HG02798 (cell line): ENCODE results near the gene QSER1.
"Not testable (repeated sequence)": the region's sequence is repeated elsewhere in the genome, so short reads cannot be mapped to it uniquely, and the experiment has no call there.

Experiments used
- ATAC-seq: cut with Tn5 transposase; IDR thresholded peaks from one replicate; pipeline ENCODE4 v1.9.1; 2021; ENCODE audit warnings: mild to moderate bottlenecking; ENCODE audit not compliant: unreplicated experiment, poor library complexity

QSER1 gene

GRCh38 chr11:32892355-32893092 is at the start of gene QSER1:
TSS of gene QSER1 (plus strand) at chr11:32892811. CDS start at chr11:32893126, 315 bp downstream.
- ATAC-seq, result peak; percentile 79

DNA sequence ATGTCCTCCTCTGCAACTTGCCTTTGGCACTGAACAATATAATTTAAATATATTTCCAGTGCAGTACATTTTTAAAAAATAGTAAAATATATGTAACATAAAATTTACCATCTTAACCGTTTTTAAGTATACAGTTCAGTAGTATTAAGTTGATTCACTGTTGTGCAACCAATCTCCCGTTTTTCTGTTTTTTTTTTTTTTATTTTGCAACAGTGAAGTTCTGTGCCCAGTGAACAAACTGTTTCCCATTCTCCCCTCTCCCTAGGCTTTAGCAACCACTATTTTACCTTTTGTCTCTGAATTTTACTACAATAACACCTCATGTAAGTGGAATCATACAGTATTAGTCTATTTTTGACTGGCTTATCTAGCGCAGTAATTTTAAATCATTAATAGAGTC is 49.1 kb upstream of the QSER1 start:
- ATAC-seq, result no peak

- ATAC-seq, result no peak
Measured at GRCh38 chr11:32847511-32847910, 45.1 kb upstream of the QSER1 start.

DNA sequence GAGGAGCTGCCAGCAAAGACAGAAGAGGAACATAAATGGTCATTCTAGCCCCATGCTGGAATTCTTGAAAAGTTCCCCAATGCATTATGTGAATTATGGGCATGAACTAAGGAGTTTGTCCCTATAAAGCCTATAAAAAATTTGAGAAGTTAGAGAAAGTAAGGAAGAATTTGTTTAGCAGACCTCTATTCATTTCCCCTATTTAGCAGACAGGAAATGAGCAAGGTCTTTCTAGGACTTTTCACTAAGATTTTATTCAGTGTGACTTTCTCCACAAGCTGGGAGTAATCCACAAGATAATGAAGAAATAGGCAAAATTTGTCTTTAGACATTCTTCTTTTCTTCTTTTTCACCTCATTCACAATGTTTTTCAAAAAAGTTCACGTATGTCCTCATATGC is 42.9 kb upstream of the QSER1 start:
- no peak for ATAC-seq

- no peak for ATAC-seq
Measured at GRCh38 chr11:32851251-32851650, 41.4 kb upstream of the QSER1 start.

DNA sequence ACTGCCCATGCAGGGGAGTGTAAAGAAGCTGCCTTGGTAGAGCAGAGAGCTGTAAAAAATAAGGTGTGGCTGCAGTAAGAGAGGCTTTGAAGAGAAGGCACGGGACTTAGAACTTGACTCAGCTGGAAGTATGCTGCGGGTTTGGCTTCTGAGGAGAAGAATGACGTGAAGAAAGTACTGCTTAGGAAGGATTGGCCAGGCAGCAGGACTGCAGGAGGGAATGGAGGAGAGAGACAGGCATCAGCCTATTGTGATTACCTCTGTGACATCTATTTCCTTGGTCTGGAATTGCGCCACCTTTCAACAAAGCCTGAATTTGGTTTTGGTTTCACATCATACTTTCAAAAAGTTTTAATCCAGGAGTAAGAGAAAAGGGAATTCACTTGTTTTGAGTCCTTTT is 40.4 kb upstream of the QSER1 start:
- no peak for ATAC-seq

GRCh38 chr11:32855601-32856000 is 37.0 kb upstream of the QSER1 start:
- no peak for ATAC-seq

DNA sequence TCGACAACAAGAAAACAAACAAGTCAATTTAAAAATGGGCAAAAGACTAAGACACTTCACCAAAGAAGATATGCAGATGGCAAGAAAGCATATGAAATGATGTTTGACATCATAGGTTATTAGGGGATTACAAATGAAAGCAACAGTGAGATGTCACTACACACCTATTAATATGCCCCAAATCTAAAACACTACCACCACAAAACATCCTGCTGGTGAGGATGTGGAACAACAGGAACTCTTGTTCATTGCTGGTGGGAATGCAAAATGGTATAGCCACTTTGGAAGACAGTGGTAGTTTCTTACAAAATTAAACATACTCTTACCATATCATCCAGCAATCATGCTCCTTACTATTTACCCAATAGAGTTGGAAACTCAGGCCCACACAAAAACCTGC is 33.9 kb upstream of the QSER1 start:
- no peak for ATAC-seq

DNA sequence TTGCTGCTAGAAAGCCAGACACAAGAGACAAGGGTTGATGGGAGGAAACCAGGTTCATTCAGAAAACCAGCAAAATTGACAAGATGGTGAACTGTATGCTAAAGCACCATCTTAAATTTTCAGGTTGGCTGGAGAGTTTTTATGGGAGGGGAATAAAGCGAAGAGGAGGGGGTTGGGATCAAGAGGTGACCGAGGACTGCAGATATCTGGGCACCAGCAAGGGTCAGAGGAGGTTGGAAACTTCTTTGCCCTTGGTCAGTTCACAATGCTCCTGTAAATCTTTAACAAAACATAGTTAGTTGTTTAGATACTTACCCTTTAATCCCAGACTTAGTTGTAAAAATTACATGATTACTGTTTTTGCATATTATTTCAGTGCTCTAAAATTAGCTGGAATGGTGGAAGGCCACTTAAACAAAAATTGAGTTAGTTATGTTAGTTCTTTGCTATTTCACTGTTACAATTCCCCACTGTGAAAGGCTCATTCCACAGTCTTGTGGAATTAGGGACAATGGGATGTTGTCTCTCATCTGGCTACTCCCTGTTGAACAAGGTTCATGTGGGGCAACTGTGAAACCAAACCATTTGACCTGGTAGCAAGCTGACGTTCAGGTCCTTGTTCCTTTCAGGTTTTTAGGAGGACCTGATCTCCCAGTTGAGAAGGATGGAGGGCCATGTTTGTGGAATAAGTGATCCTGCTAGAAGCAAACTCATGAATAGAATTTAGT is 30.6 kb upstream of the QSER1 start:
- no peak for ATAC-seq

DNA sequence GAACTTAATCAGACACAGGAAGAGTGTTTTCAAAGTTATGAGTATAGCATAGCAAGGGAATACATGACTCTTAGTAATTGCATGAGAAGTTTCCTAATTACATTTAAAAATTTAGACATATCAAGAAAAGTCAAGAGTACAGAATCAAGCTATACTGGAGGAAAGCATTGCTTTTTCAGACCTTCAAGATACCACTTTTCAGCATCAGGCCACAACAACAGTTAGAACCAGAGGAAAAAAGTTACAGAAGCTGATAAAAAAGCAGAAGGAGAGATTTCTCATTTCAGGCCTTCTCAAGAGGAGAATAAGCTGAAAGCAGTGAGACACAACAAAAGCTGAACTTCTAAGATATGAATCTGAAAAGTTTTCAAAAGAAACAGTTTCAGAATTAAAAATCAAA is 28.1 kb upstream of the QSER1 start:
- ATAC-seq, result no peak

DNA sequence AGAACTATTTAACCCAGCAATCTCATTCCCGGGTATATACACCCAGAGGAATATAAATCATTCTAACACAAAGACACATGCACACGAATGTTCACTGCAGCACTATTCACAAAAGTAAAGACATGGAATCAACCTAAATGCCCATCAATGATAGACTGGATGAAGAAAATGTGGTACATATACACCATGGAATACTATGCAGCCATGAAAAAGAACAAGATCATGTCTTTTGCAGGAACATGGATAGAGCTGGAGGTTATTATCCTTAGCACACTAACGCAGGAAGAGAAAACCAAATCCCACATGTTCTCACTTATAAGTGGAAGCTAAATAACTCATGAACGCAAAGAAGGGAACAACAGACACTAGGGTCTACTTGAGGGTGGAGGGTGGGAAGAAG is 23.9 kb upstream of the QSER1 start:
- ATAC-seq, result not testable (repeated sequence)

GRCh38 chr11:32870676-32871075 is 21.9 kb upstream of the QSER1 start:
- no peak for ATAC-seq

GRCh38 chr11:32874132-32874531 is 18.5 kb upstream of the QSER1 start:
- no peak for ATAC-seq

DNA sequence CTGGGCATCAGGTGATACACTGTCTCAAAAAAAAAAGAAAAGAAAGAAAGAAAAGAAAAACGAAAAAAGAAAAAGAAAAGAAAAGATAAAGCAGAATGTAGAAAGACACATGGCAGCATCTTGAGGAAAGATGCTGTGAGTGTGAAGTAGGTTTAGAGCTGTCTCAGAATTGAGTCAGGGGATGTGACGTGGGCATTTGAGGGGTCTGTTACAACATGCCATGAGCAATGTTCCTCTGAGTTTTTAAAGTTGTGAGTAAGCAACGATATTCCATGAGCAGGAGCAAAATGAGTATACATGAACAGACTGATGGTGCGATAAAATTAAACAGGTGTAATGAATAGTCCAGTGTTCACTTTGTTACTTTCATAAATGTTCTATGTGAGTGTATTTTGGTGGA is 11.3 kb upstream of the QSER1 start:
- ATAC-seq, result no peak

DNA sequence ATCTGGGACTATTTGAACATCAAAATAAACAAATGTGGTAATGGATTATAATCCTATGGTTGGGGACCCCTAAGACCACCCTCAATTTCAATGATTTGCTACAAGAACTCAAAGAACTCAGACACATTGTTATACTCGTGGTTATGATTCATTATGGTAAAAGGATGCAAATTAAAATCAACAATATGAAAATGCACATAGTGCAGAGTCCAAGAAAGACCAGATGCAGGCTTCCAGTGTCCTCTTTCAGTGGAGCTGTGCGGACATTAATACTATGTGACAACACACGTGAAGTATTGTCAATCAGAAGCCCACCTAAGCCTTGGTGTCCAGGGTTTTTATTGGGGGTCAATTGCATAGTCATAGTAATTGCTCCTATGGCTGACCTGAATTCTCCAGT is 9.2 kb upstream of the QSER1 start:
- ATAC-seq, result no peak

GRCh38 chr11:32884023-32884422 is 8.6 kb upstream of the QSER1 start:
- no peak for ATAC-seq

- no peak for ATAC-seq
Measured at GRCh38 chr11:32884770-32885384, 7.7 kb upstream of the QSER1 start.

GRCh38 chr11:32885556-32885955 is 7.1 kb upstream of the QSER1 start:
- no peak for ATAC-seq

- ATAC-seq, result no peak
Measured at GRCh38 chr11:32886180-32886579, 6.4 kb upstream of the QSER1 start.

- ATAC-seq, result not testable (repeated sequence)
Measured at GRCh38 chr11:32887707-32888383, 4.8 kb upstream of the QSER1 start.

GRCh38 chr11:32888384-32888710 is 4.3 kb upstream of the QSER1 start:
- ATAC-seq, result not testable (repeated sequence)
